Osteoblast (primary cell): Measurements from ENCODE around the gene TNIP3. TPM values are rescaled to one million over a fixed set of nuclear protein-coding genes. Genes with fewer than 3 reads are reported as not detected.

Experiments
- DNase-seq: peaks from one replicate; pipeline ENCODE4 v3.0.0; 2011; ENCODE audit warnings: low spot score, mixed read lengths; ENCODE audit not compliant: insufficient read length; ENCODE audit errors: missing footprints
- H2AFZ ChIP-seq: 2 replicates; pipeline ENCODE4 v1.6.0; 2011; ENCODE audit warnings: mild to moderate bottlenecking, low read length
- H3K27ac ChIP-seq: 2 replicates; pipeline ENCODE4 v1.5.1; 2011; ENCODE audit warnings: mild to moderate bottlenecking, low read depth, low read length, moderate library complexity
- H3K27me3 ChIP-seq: 2 replicates; pipeline ENCODE4 v1.6.0; 2012; ENCODE audit warnings: mild to moderate bottlenecking, control low read depth, inconsistent platforms, low read length, moderate library complexity; ENCODE audit not compliant: insufficient read depth
- H3K36me3 ChIP-seq: 2 replicates; pipeline ENCODE4 v1.5.1; 2011; ENCODE audit warnings: mild to moderate bottlenecking, low read length, control low read depth, moderate library complexity; ENCODE audit not compliant: insufficient read depth
- H3K4me1 ChIP-seq: 2 replicates; pipeline ENCODE4 v1.5.1; 2011; ENCODE audit warnings: mild to moderate bottlenecking, low read length, control low read depth, moderate library complexity; ENCODE audit not compliant: insufficient read depth
- H3K4me2 ChIP-seq: 2 replicates; pipeline ENCODE4 v1.6.0; 2011; ENCODE audit warnings: mild to moderate bottlenecking, low read length; ENCODE audit not compliant: insufficient read depth
- H3K4me3 ChIP-seq: fragments of 200-600 bp; sonication (generic); 3 replicates; pipeline ENCODE4 v1.5.1; 2012; ENCODE audit warnings: mild to moderate bottlenecking, low read length, inconsistent platforms; ENCODE audit not compliant: insufficient read depth
- H3K79me2 ChIP-seq: 2 replicates; pipeline ENCODE4 v1.6.0; 2012; ENCODE audit warnings: mild to moderate bottlenecking, low read length, control low read depth, inconsistent platforms; ENCODE audit not compliant: insufficient read depth
- H3K9me3 ChIP-seq: 2 replicates; pipeline ENCODE4 v1.5.1; 2011; ENCODE audit warnings: low read depth, low read length, control low read depth
- H4K20me1 ChIP-seq: 2 replicates; pipeline ENCODE4 v1.6.0; 2012; ENCODE audit warnings: mild to moderate bottlenecking, low read length, control low read depth; ENCODE audit not compliant: insufficient read depth
- CTCF ChIP-seq: IDR thresholded peaks from 2 replicates; pipeline ENCODE4 v1.5.1; 2011; ENCODE audit warnings: mild to moderate bottlenecking, low read depth, low read length, moderate library complexity; ENCODE audit errors: extremely low read depth
- total RNA-seq: library from RNA; depleted of rRNA; stranded (reverse); fragments of >200 nt; gene quantifications from 2 replicates; pipeline ENCODE4 v1.2.3, GENCODE V29; 2012

TNIP3 gene
- total RNA-seq, 1 donor = 0.72 TPM

- Histone ChIP-seq H3K4me3 (no peak overlapping the region), H3K27me3 (no peaks in the 10 kb centered on the region), H3K79me2 (no peaks in the 10 kb centered on the region), H3K4me1 (no peaks in the 10 kb centered on the region), H3K9me3 (no peaks in the 10 kb centered on the region), H3K4me2 (no peak overlapping the region), H2AFZ (no peak overlapping the region), H3K27ac (no peak overlapping the region), H4K20me1 (no peaks in the 10 kb centered on the region), H3K36me3 (no peaks in the 10 kb centered on the region)
- no peak for DNase-seq
- no peak for TF ChIP-seq CTCF
Measured at GRCh38 chr4:121126449-121127006, 37.6 kb downstream of the TNIP3 start.

- H2AFZ ChIP-seq = no peak overlapping the region
- H3K36me3 ChIP-seq = no peaks in the 10 kb centered on the region
- TF ChIP-seq CTCF = no peak
- no peak overlapping the region for H3K4me3 ChIP-seq
- no peak overlapping the region for H3K27ac ChIP-seq
- no peaks in the 10 kb centered on the region for H3K9me3 ChIP-seq
- DNase-seq = no peak
- no peak overlapping the region for H3K4me2 ChIP-seq
- no peaks in the 10 kb centered on the region for H3K4me1 ChIP-seq
- no peaks in the 10 kb centered on the region for H4K20me1 ChIP-seq
- no peaks in the 10 kb centered on the region for H3K79me2 ChIP-seq
- no peaks in the 10 kb centered on the region for H3K27me3 ChIP-seq
Measured at GRCh38 chr4:121125498-121125885, 38.6 kb downstream of the TNIP3 start.

GRCh38 chr4:121122661-121123060 is 41.5 kb downstream of the TNIP3 start:
- TF ChIP-seq CTCF = no peak
- Histone ChIP-seq H4K20me1 (no peaks in the 10 kb centered on the region), H3K79me2 (no peaks in the 10 kb centered on the region), H2AFZ (no peak overlapping the region), H3K27me3 (no peaks in the 10 kb centered on the region), H3K4me3 (no peak overlapping the region), H3K4me2 (no peak overlapping the region), H3K36me3 (no peaks in the 10 kb centered on the region), H3K27ac (no peak overlapping the region), H3K9me3 (no peaks in the 10 kb centered on the region), H3K4me1 (no peaks in the 10 kb centered on the region)
- DNase-seq = no peak

GRCh38 chr4:121119715-121120114 is 44.4 kb downstream of the TNIP3 start:
- H3K27ac ChIP-seq = no peak overlapping the region
- H3K9me3 ChIP-seq = no peaks in the 10 kb centered on the region
- no peak for DNase-seq
- H3K79me2 ChIP-seq = no peaks in the 10 kb centered on the region
- no peaks in the 10 kb centered on the region for H3K36me3 ChIP-seq
- H3K4me3 ChIP-seq = no peak overlapping the region
- no peak overlapping the region for H2AFZ ChIP-seq
- H3K4me1 ChIP-seq = no peaks in the 10 kb centered on the region
- H3K27me3 ChIP-seq = no peaks in the 10 kb centered on the region
- no peak overlapping the region for H3K4me2 ChIP-seq
- H4K20me1 ChIP-seq = no peaks in the 10 kb centered on the region
- no peak for TF ChIP-seq CTCF
